Activated CD8-positive, alpha-beta memory T cell treated with anti-CD3 and anti-CD28 coated beads, Interleukin-2, amount 10 ng/mL, durations not matched to agents 7 days and 5 days (primary cell): ENCODE measurements around the gene AGAP9. TPM values are rescaled to one million over a fixed set of nuclear protein-coding genes. Genes with fewer than 3 reads are reported as not detected.
A peak's percentile ranks its signal among the peaks of the same experiment; 100 is the strongest.
"Not testable (repeated sequence)": the region's sequence is repeated elsewhere in the genome, so short reads cannot be mapped to it uniquely, and the experiment has no call there.

ENCODE experiments used
- ATAC-seq: fragments of 150-1000 bp; cut with Tn5 transposase; one replicate; pipeline ENCODE4 v1.10.0; 2021; ENCODE audit warnings: moderate library complexity
- CTCF ChIA-PET: fragments of 350-600 bp; sonication (Branson Sonifier 250); formaldehyde crosslinking; loops from one replicate; lab custom pipeline; 2021; ENCODE audit warnings: antibody characterized with exemption; lab: Charles Lee
- DNase-seq: peaks from one replicate; pipeline ENCODE4 v3.0.0-alpha.2; 2020
- H3K27ac Mint-ChIP-seq: one replicate; pipeline ENCODE4 v1.8.0; 2021; ENCODE audit warnings: mild to moderate bottlenecking, mixed read lengths
- H3K27me3 Mint-ChIP-seq: one replicate; pipeline ENCODE4 v1.8.0; 2021; ENCODE audit warnings: mixed read lengths
- H3K36me3 Mint-ChIP-seq: one replicate; pipeline ENCODE4 v1.8.0; 2021; ENCODE audit warnings: mild to moderate bottlenecking, mixed read lengths
- H3K4me1 Mint-ChIP-seq: one replicate; pipeline ENCODE4 v1.8.0; 2021; ENCODE audit warnings: mixed read lengths
- H3K4me3 Mint-ChIP-seq: one replicate; pipeline ENCODE4 v1.8.0; 2021; ENCODE audit warnings: mild to moderate bottlenecking, moderate library complexity, mixed read lengths
- H3K9me3 Mint-ChIP-seq: one replicate; pipeline ENCODE4 v1.8.0; 2022; ENCODE audit warnings: low read depth, mixed read lengths
- total RNA-seq, 2 experiments: library from RNA; stranded (reverse); gene quantifications; one replicate each; pipeline ENCODE4 v1.2.3, GENCODE V29; 2021

AGAP9 gene
- total RNA-seq, 2 experiments from 2014 or later = 1.8 to 3.8 TPM

DNA sequence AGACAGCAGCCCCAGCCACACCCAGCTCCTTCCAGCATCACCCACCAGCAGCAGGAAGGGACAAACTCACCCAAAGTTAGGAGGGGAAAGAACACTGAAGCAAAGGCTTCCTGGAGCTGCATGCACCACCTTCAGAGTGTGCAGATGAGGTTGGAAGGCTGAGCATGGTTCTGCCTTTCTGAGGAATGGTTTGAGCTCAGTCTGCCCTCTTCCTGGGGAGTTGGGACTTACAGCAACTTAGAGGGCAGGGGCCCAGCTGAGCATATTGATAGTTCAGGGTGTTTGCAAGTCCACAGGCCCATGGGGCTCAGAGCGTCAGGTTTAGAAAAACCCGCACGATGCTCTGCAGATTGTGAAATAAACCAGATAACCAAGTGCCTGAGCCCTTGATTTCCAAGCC, 43.3 kb downstream of the AGAP9 start:
- H3K27ac Mint-ChIP-seq, H3K36me3 Mint-ChIP-seq, CTCF ChIA-PET, H3K9me3 Mint-ChIP-seq, H3K27me3 Mint-ChIP-seq, H3K4me1 Mint-ChIP-seq, H3K4me3 Mint-ChIP-seq, DNase-seq: not testable (repeated sequence)
- peak; percentile 43 for ATAC-seq

DNA sequence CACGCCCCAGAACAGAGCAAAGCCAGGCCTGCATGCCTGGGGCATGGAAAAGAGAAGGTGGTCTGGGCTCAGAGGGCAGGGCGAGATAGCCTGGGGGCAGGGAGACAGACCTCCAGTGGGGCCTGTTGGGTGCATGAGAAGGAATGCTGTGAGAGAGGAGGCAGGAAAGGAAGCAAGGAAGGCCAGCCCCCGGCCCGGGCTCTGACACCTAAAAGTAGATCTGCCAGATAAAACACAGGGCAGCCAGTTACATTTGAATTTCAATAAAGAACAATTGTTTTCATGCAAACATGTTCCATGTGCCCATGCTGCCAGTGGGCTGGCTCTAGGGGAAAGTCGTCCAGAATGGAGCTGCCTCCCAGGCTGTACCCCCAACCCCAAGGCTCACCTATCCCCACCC, 45.3 kb downstream of the AGAP9 start:
- CTCF ChIA-PET, DNase-seq, H3K9me3 Mint-ChIP-seq, ATAC-seq, H3K27ac Mint-ChIP-seq, H3K27me3 Mint-ChIP-seq, H3K4me1 Mint-ChIP-seq, H3K36me3 Mint-ChIP-seq, H3K4me3 Mint-ChIP-seq: not testable (repeated sequence)

DNA sequence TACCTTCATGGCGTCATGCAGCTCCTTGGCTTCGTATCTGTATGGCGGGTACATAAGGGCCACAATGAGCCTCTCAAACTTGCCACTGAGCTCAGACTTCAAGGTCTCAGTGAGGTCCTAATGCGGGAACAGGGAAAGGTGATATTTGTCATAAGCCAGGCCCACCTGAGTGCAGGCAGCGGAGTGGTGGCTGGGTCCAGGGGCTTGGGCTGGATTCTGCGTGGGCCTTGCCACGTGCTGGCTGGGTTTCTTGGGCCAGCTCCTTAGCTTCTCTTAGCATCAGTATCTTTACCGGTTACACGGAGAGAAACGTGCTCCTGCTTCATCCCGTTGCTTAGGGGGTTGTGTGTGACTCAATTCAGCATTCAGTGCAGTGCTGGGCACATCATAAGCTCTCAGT, 46.4 kb downstream of the AGAP9 start:
- ATAC-seq, H3K27me3 Mint-ChIP-seq, DNase-seq, H3K4me3 Mint-ChIP-seq, H3K9me3 Mint-ChIP-seq, H3K4me1 Mint-ChIP-seq, H3K27ac Mint-ChIP-seq, CTCF ChIA-PET, H3K36me3 Mint-ChIP-seq: not testable (repeated sequence)

DNA sequence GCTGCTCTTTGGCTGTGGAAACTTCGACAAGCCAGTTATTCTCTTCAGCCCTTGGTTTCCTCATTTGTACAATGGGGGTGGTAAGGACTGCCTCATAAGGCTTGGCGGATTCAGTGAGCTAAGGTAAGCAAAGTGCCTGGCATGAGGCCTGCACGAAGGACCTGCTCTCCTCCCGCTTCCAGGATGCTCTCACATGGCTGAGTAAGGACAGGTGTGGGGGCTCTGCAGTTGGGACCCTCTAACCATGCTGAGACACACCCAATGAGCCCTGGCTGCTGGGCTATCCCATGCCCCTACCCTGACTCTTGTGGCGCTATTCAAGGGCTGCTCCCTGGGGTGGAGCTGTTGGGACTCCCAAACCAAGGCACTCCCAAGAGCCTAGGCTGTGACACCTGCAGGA, 48.3 kb downstream of the AGAP9 start:
- H3K9me3 Mint-ChIP-seq, DNase-seq, ATAC-seq, CTCF ChIA-PET, H3K36me3 Mint-ChIP-seq, H3K4me1 Mint-ChIP-seq, H3K4me3 Mint-ChIP-seq, H3K27me3 Mint-ChIP-seq, H3K27ac Mint-ChIP-seq: not testable (repeated sequence)

DNA sequence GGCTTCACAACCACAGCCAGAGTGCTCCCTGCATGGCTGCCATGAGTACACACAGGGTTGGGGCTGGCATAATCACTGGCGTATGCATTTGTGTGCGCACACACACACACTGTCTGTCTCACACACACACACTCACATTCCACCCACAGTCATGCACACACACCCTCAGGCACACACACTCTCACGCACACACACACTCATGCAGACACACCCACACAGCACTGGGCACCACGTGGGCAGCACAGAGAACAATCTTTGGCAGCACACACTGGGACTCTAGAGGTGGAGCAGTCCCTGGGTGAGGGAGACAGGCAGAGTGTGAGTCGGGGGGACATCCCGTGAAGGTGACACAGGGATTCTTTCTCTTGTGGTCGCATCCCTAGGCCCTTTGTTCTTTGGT, 49.9 kb downstream of the AGAP9 start:
- DNase-seq, H3K4me1 Mint-ChIP-seq, H3K27ac Mint-ChIP-seq, ATAC-seq, H3K9me3 Mint-ChIP-seq, H3K4me3 Mint-ChIP-seq, CTCF ChIA-PET, H3K27me3 Mint-ChIP-seq, H3K36me3 Mint-ChIP-seq: not testable (repeated sequence)

- H3K4me1 Mint-ChIP-seq, H3K27ac Mint-ChIP-seq, H3K4me3 Mint-ChIP-seq, H3K9me3 Mint-ChIP-seq, H3K36me3 Mint-ChIP-seq, H3K27me3 Mint-ChIP-seq, CTCF ChIA-PET, DNase-seq: not testable (repeated sequence)
- ATAC-seq = peak; percentile 95
Measured at GRCh38 chr10:47472647-47473046, 50.8 kb downstream of the AGAP9 start.

DNA sequence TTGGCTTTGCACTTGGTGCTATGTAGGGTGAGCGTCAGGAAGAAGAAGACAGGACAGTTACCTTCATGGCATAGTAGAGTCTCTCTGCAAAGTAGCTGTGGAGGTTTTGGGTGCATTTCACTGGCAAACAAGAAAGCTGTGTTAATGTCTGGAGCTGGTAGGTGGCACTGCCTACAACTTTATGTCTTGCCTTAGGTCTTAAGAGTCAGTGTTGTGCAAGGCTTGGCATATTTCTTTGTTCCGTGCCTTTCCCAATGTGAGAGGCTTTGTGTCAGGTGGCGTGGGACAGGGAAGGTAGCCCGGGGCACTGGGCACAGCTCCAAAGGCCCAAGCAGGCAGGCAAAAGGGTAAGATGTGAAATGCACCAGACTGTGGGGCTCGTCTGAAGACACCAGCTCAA, 51.4 kb downstream of the AGAP9 start:
- ATAC-seq, H3K9me3 Mint-ChIP-seq, H3K36me3 Mint-ChIP-seq, H3K4me1 Mint-ChIP-seq, H3K27me3 Mint-ChIP-seq, CTCF ChIA-PET, DNase-seq, H3K27ac Mint-ChIP-seq, H3K4me3 Mint-ChIP-seq: not testable (repeated sequence)

DNA sequence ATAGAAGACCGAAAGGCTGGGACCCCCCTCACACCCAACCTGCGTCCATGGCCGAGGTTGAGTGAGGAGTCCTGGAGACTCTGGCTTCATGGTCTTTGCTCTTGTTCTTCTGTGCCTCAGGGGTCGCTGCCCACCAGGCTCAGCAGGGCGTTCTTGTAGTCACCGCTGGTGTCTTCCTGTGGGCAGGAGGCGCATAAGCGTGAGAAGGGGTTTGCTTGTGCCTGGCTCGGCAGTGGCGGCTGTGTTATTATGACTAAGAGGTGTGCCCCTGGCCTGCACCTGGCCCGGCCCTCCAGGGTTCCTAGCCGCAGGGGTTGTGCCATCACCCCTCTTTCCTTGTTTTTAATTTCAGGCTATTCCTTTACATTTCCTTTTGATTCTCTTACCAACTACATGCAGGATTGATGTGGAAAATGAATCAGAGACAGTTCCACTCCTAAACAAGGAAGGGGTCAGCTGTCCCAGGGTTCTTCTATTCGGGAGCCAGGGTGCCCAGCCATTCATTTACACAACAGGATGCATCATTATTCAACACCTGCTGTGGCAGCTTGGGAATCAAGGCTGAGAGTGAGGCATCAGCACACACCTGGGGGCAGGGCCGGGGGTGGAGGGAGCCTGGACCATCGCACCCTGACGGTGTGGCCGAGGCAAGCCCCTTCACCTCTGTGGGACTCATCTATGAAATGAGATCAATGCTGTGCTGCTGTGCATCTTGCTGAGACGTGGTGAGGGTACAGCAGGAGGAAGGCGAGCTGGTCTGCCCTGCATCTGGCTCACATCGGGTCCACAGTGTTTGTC, 54.5 kb downstream of the AGAP9 start:
- H3K4me3 Mint-ChIP-seq, CTCF ChIA-PET, H3K27ac Mint-ChIP-seq, H3K9me3 Mint-ChIP-seq, H3K27me3 Mint-ChIP-seq, H3K36me3 Mint-ChIP-seq, H3K4me1 Mint-ChIP-seq, ATAC-seq: not testable (repeated sequence)
- DNase-seq = peak; percentile 29

DNA sequence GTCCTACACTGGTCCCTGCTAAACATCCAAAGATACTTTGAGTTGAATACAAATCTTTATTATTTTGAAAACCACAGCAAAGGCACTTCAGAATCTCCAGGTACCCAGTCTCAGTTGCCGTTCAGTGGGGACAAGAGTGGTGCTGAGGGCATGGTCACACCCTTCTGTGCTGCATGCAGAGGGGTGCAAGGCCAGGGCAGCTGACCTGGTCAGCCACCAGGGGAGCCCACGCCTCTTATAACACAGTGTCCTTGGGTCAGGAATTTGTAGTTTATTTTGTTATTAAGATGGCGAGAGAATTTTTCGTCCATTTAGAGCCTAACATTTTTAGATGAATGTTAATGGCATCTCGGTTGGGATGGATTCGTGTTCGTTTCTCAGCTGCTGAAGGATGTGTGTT, 55.5 kb downstream of the AGAP9 start:
- H3K4me3 Mint-ChIP-seq, H3K27me3 Mint-ChIP-seq, H3K27ac Mint-ChIP-seq, DNase-seq, CTCF ChIA-PET, ATAC-seq, H3K9me3 Mint-ChIP-seq, H3K4me1 Mint-ChIP-seq, H3K36me3 Mint-ChIP-seq: not testable (repeated sequence)

DNA sequence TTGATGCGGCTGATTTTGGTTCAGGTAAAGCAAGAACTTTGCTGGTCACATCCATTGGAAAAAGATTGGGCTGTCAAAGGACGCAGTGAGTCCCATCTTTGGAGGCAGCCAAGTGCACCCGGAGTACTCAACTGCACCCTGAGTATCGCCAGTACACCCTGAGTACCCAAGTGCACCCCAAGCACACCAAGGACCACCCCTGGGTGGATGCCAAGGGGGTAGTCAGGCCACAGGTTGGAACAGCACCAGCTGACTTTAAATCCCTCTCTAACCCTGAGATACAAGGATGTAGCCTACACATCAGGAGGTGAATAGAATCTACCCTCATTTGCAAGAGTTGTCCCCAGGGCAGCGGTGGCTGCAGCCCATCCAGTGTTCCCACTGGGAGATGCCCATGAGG, 56.0 kb downstream of the AGAP9 start:
- H3K27me3 Mint-ChIP-seq, H3K9me3 Mint-ChIP-seq, H3K27ac Mint-ChIP-seq, CTCF ChIA-PET, H3K4me3 Mint-ChIP-seq, H3K36me3 Mint-ChIP-seq, ATAC-seq, H3K4me1 Mint-ChIP-seq: not testable (repeated sequence)
- peak; percentile 30 for DNase-seq

DNA sequence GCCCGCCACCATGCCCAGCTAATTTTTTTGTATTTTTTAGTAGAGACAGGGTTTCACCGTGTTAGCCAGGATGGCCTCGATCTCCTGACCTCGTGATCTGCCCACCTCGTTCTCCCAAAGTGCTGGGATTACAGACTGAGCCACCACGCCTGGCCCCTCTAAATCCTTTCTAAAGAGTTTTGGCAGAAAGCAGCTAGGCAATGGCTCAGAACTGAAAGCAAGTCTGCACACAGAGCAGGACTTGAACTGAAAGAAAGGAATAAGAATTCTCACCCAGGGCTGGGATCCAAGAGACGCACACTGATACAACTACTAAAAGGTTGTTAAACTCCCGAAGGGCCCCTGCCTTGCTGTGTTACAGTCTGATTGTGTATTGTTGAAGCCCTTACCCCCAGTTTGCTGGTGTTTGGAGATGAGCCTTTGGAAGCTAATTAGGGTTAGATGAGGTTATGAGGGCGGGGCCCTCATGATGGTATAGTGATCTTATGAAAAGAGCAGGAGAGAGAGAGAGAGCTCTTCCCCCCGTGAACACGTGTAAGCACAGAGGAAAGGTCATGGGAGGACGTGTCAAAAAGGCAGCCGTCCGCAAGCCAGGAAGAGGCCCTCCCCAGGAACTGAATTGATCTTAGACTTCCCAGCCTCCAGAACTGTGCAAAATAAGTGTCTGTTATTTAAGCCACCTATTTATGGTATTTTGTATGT, 58.1 kb downstream of the AGAP9 start:
- H3K27me3 Mint-ChIP-seq, H3K27ac Mint-ChIP-seq, CTCF ChIA-PET, H3K4me3 Mint-ChIP-seq, H3K36me3 Mint-ChIP-seq, H3K9me3 Mint-ChIP-seq, H3K4me1 Mint-ChIP-seq, DNase-seq, ATAC-seq: not testable (repeated sequence)

DNA sequence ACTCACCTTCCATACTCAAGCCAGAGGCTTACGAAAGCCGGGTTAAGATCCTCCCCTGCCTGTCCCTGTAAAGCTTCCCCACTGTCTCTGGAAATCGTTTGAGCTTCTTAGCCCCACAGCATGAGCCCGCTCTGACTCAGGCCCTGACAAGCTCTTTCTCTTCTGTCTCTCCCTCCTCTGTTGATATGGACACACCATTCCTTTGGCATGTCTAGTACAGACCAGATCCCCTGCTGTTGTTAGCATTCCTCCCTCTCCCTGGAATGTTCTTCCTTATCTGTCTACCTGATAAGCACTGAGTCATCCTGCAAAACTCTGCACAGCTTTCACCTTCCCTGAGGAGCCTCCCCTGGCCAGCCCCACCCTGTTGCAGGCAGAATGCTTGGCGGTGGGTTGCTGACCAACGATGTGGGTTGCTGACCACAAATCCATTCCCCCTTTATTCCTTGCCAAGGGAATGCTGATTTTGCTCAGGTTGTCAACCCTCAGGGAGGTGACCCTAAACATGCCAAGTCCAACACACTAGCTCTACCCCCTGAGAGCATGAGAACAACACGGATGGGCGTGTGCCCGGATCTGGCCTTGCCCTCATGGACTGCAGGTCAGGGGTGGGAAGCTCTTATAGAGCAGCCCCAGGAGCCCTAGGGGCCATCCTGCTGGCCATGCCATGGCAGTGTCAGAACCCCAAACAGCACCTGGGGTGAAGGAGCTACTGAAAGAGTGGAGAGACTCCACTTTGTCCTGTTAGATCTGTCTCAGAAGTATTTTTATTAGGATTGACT, 60.7 kb downstream of the AGAP9 start:
- H3K27ac Mint-ChIP-seq, CTCF ChIA-PET, H3K9me3 Mint-ChIP-seq, DNase-seq, H3K4me3 Mint-ChIP-seq, ATAC-seq, H3K4me1 Mint-ChIP-seq, H3K36me3 Mint-ChIP-seq: not testable (repeated sequence)
- H3K27me3 Mint-ChIP-seq = peaks cover 12% of the 10 kb centered on the region

GRCh38 chr10:47461261-47461687, 62.2 kb downstream of the AGAP9 start:
- H3K9me3 Mint-ChIP-seq, H3K27ac Mint-ChIP-seq, H3K4me1 Mint-ChIP-seq, H3K4me3 Mint-ChIP-seq, CTCF ChIA-PET, H3K36me3 Mint-ChIP-seq: not testable (repeated sequence)
- DNase-seq = peak; percentile 38
- peaks cover 19% of the 10 kb centered on the region for H3K27me3 Mint-ChIP-seq
- ATAC-seq = peak; percentile 88
